ENCODE results near the gene ZFHX3.

GRCh38 chr16:73053038-73053363, 5.1 kb upstream of the ZFHX3 start:
- TF ChIP-seq USF1 (IDR thresholded peaks at IDR 0.05): no peak
- no peak for TF ChIP-seq ZBTB7A (IDR thresholded peaks at IDR 0.05; ENCODE audit: low read depth)
- no peak for TF ChIP-seq CREB1 (IDR thresholded peaks at IDR 0.05; ENCODE audit: low read depth)
